SW 1271 (cell line): Measurements from ENCODE around the gene JPT1.

Experiments used
- DNase-seq, 2 experiments: peaks; one replicate each; lab custom pipeline; 2025; lab: John Stamatoyannopoulos, UW

JPT1 gene

DNA sequence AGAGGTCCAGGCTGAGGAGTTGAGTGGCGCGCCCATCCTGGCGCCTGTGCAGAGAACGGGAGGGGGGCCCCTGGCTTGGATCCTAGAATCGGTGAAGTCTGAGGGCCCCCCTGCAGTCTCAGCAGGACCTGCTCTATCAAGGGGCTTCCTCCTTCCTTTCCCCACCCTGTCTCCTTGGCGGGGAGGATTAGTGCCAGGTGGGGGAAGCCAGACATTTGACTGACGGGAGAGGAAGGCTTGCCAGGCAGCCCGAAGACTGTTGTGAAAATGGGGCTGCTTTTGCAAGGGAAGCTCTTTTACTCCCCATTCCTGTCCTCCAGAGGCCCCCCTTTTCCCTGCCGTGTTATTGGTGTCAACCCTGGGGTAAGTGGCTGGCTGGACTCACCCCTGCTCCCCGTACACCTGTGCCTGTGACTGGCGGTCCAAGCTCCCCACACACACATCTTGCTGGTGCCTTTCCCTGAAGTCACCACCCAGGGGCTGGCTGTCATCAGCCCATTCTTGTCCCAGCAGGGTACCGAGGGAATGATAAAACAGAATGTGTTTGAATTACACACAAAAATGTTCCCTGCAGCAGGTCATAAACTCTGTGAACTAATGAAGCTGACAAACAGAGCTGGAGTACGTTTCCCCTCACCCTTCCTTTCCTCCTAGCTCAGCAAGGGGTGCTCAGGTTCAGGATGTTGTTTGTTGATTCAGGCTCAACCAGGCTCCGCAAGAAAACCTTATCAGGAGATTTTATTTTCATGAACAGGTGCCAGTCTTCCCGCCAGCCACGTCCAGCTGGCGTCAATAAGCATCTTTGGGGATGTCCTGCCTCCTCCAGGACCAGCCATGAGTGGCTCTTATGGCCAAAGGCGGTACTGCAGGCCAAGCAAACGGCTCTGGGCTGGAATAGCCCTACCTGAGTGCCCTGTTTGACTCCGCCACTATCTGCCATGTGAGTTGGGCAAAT lies 48.9 kb downstream of the JPT1 start:
- peak in 1 of 2 experiments; percentile 48 for DNase-seq

DNA sequence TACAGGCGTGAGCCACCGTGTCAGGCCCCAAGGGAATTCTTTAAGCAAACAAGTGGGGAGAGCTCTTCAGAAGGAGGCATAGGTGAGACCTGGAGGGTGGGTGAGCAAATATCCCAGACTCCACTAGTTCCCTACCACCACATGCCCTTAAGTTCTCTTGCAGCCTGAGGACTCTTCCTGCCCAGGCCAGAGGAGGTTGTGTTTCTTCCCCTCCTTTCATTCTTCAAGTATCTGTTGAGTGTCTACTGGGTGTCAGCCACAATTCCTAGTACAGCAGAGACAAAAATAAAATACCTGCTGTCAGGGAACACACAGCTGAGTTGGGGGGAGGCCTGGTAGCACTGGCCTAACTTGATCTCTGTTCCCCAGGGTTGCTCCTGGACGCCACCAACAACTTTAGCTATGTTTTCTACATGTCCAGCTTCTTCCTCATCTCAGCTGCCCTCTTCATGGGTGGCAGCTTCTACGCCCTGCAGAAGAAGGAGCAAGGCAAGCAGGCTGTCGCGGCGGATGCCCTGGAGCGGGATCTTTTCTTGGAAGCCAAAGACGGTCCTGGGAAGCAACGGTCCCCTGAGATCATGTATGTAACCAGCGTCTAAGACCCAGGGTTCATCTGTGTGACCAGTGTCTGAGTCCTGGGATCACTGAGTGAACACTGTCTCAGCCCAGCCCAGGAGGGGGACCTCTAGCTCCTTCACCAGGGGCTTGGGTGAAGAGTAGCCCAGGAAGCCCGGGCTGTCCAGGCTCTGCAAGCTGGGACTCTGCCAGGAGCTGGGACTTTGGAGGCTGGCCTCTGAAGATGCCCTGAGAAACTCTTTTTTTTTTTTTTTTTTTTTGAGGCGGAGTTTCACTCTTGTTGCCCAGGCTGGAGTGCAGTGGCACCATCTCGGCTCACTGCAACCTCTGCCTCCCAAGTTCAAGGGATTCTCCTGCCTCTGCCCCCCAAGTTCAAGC lies 50.4 kb downstream of the JPT1 start:
- no peak for DNase-seq

DNA sequence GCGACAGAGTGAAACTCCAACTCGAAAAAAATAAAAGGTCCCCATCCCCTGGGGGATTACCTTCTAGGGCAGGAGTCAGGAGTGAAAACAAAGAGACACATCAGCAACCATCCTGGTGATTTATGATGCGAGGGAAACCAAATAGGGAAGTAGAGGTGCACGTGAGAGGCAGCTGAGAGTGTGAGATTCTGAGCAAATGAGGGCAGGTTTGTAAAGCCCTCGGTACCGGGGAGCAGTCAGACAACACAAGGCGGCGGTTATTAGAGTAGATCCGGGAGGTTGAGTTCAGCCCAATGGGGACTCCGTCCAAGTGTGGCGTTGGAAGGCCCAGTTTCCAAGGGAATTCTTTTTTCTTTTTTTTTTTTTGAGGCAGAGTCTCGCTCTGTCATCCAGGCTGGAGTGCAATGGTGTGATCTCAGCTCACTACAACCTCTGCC lies 51.9 kb downstream of the JPT1 start:
- DNase-seq: no peak

- DNase-seq: no peak
Observed at GRCh38 chr17:75099881-75100595, 54.3 kb downstream of the JPT1 start.

DNA sequence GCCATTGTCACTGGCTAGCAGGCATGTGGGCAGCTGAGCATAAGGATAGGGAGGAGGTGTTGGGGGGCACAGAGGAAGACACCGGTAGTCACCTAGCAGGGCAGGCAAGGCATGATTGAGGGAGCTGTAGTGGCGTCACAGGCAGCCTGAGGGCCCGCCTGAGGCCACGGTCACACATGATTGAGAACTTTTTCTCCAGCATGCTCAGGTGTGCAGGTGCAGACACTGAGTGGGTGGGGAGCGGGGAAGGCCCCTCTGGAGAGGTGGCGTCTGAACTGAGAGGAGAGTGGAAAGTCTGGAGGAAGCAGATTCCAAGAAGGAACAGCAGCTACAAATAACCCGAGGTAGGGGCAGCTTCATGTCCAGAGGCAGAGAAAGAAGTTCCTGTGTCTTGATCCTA lies 55.5 kb downstream of the JPT1 start:
- DNase-seq: no peak

- DNase-seq: no peak
Observed at GRCh38 chr17:75097865-75098264, 56.4 kb downstream of the JPT1 start.

GRCh38 chr17:75096082-75096625 lies 58.2 kb downstream of the JPT1 start:
- peak; percentile 58 to 71 for DNase-seq

GRCh38 chr17:75094871-75095399 lies 59.4 kb downstream of the JPT1 start:
- no peak for DNase-seq

GRCh38 chr17:75093548-75094158 lies 60.7 kb downstream of the JPT1 start:
- DNase-seq: no peak

DNA sequence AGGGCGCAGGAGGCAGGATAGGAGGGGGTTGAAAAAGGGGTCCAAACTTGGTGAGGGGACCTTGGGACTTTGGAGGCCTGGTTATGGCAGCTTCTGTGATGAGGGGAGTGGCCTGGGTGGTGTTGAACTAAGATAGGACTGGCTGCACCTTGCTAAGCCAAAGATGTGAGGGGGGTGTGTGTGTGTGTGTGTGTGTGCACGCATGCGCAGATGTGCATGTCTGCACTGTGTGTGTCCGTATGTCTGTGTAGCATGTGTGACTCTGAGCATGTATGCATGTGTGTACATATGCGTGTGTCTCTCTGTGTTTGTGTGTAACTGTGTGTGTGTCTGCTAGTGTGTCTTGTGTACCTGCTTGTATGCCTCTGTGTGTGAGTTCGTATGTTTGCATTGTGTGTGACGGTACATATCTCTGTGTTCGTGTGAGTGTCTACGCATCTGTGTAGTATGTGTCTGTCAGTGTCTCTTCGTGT lies 62.4 kb downstream of the JPT1 start:
- DNase-seq: no peak

- DNase-seq: no peak
Observed at GRCh38 chr17:75090871-75091854, 63.1 kb downstream of the JPT1 start.

GRCh38 chr17:75088465-75089417 lies 65.6 kb downstream of the JPT1 start:
- DNase-seq: peak in 1 of 2 experiments; percentile 14

GRCh38 chr17:75087558-75088453 lies 66.5 kb downstream of the JPT1 start, which contains the start of gene SLC16A5:
SLC16A5 (plus strand) TSS chr17:75087954; CDS start chr17:75093637, 5,683 bp downstream.
- DNase-seq: peak; percentile 87 to 89

DNA sequence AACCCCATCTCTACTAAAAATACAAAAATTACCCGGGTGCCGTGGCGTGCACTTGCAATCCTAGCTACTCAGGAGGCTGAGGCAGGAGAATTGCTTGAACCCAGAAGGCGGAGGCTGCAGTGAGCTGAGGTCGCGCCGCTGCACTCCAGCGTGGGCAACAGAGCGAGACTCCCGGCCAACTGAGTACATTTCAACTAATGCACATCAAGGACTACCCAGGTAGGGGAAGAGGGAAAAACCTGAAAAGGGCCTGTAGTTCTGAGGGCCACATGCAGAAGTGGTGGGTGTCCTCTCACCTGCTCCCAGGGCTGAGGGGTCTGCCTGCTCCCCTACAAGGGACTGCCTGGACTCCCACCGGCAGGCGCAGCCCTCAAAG lies 67.1 kb downstream of the JPT1 start:
- DNase-seq: no peak

DNA sequence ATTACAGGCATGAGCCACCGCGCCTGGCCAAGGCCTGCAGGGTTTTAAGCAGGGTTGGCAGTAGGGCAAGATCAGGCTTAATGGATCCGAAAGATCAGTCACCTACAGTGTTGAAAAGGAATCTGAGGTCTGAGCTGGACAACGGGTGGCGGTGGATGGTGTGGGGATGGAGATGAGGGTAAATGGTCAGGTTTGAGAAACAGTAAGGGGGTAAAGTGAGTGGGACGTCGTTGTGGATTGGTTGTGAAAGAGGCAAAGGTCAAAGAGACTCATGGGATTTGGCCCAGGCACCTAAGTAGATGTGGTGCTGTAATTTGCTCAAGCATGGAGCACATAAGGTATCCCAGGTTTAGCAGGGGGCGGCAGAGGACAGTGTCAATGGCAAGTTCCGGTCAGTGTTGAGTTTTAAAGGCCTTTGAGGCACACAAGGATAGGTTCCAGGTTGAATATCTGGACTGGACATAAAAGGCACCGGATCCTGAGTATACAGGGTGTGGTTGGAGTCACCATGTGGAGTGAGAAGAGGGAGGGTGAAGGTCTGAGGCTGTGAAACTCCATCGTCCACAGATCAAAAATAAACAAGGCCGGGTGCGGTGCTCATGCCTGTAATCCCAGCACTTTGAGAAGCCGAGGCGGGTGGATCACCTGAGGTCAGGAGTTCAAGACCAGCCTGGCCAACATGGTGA lies 67.7 kb downstream of the JPT1 start:
- DNase-seq: no peak
